Ovary (tissue), 10 donors: Measurements from ENCODE around the gene ATP13A1. TPM values are rescaled to one million over a fixed set of nuclear protein-coding genes. Genes with fewer than 3 reads are reported as not detected.
A peak's percentile ranks its signal among the peaks of the same experiment; 100 is the strongest.

Source experiments
- DNase-seq, 5 donors: peaks; one replicate each; pipeline ENCODE4 v3.0.0-alpha.2; 2019 to 2020
- H3K27ac ChIP-seq, 2 donors: fragments of 200-600 bp; one replicate each; pipeline versions ENCODE4 v1.5.1 to v1.8.0; 2019 to 2022
- H3K27me3 ChIP-seq: fragments of 200-600 bp; one replicate; pipeline ENCODE4 v1.8.0; 2022
- H3K36me3 ChIP-seq: fragments of 200-600 bp; sonication (generic); one replicate; pipeline ENCODE4 v1.5.1; 2019
- H3K4me1 ChIP-seq: one replicate; pipeline ENCODE4 v1.8.1; 2013; ENCODE audit warnings: mild to moderate bottlenecking, moderate library complexity; ENCODE audit not compliant: insufficient read depth
- H3K4me3 ChIP-seq: fragments of 200-600 bp; sonication (generic); one replicate; pipeline ENCODE4 v1.5.1; 2017
- H3K9me3 ChIP-seq, 2 donors: fragments of 200-600 bp in 1 of 2; sonication (generic) in 1 of 2; one replicate each; pipeline versions ENCODE4 v1.5.1 to v1.8.1; 2013 to 2019; ENCODE audit warnings: mild to moderate bottlenecking in 1 of 2, moderate library complexity in 1 of 2
- CTCF ChIP-seq, 3 donors: fragments of 450-650 bp in 2 of 3; fragments of 200-600 bp in 1 of 3; IDR thresholded peaks; one replicate each; pipeline versions ENCODE4 v1.5.1 to v1.8.0; 2016 to 2022; ENCODE audit warnings: antibody characterized with exemption in 3 of 3, mild to moderate bottlenecking in 1 of 3
- EP300 ChIP-seq: sonication (generic); formaldehyde crosslinking; IDR thresholded peaks from one replicate; pipeline ENCODE4 v1.6.1; 2017; ENCODE audit warnings: antibody characterized with exemption
- POLR2A ChIP-seq: fragments of 450-650 bp; IDR thresholded peaks from one replicate; pipeline ENCODE4 v1.6.1; 2017; ENCODE audit warnings: antibody characterized with exemption, mild to moderate bottlenecking, moderate library complexity
- WGBS, 3 donors: extraction: QIAGEN DNeasy Blood & Tissue Kit in 1 of 3; methylation state at CpG; one replicate each; pipeline versions ENCODE4 v1.1.5 to v1.1.7; 2013 to 2017; 5-methylcytosine and 5-hydroxymethylcytosine counted together
- intact Hi-C, 4 donors: fragments of 100-400 bp; cut with DNase I; formaldehyde crosslinking; loops; one replicate each; pipeline versions ENCODE4 v1.11.0 to v1.15.1; 2022 to 2023
- long read RNA-seq, 3 donors: library from polyadenylated mRNA in 2 of 3; unstranded in 2 of 3; transcript quantifications; one replicate each; pipeline ENCODE4 v2.0.0 and lab custom pipeline, GENCODE V29; 2021 to 2026
- polyA plus RNA-seq, 2 donors: library from polyadenylated mRNA; stranded (reverse); fragments of 200-250 nt in 1 of 2; fragments of 350-450 nt in 1 of 2; fragmentation: Illumina TruSeq in 1 of 2; extraction: RNeasy Lipid Tissue Mini Kit (QIAGEN cat#74804) in 1 of 2; gene quantifications; one replicate each; pipeline ENCODE4 v1.2.3, GENCODE V29; 2013 to 2014
- total RNA-seq, 7 donors: library from RNA; depleted of rRNA in 2 of 7; stranded (reverse); fragments of >200 nt in 2 of 7; fragmentation: NEBNext Ultra II Directional in 3 of 7; extraction: Animal tissue kit (Norgen Biotek cat#: 25700) in 3 of 7; gene quantifications; one replicate each; pipeline versions ENCODE4 v1.1.0 to v1.2.4, GENCODE V29; 2016 to 2023
- donor health status: DM: no; HTN: no; CAD: no; lungs with moderate emphysema.
- donor health status: DM: no; HTN: no; CAD: no.
- donor health status: Bipolar disorder and iron deficiency.
- donor health status: DM: yes; HTN: yes; CAD: no.
- donor health status: DM: no; HTN: no; CAD: no.
- donor health status: DM: yes; HTN: yes; CAD: no.

ATP13A1 gene
- total RNA-seq = 100 to 1,000 TPM in 2 of 7 donors, 10 to 100 TPM in 5; 46.7 to 407 (median 67.7) TPM
- 10 to 100 TPM; 24.9 to 40.9 TPM for polyA plus RNA-seq
- long read RNA-seq, donor 1, partial matches to known transcripts = 142 of 164 reads
- long read RNA-seq, donor 1, other reads (novel, unspliced or antisense) = 19 of 164 reads
- long read RNA-seq, donor 2, transcript ATP13A1-202 (26 exons, 3,861 nt) = major isoform, 8 of 8 reads
- long read RNA-seq, donor 2, partial matches to known transcripts = 0 of 8 reads
- long read RNA-seq, donor 2, other reads (novel, unspliced or antisense) = 0 of 8 reads
- long read RNA-seq, donor 3, transcript ATP13A1-202 (26 exons, 3,861 nt) = major isoform, 60 of 204 reads
- long read RNA-seq, donor 3, partial matches to known transcripts = 90 of 204 reads
- long read RNA-seq, donor 3, other reads (novel, unspliced or antisense) = 54 of 204 reads

- H3K36me3 ChIP-seq = no peaks in the 10 kb centered on the region
- intact Hi-C loops = loop anchor here in 1 of 4 donors (10.0 kb wide), 1 partner anchor 291 kb away; no protein-coding TSS in a partner anchor
- WGBS, 3 donors = 0 to 1% (median 1%) methylated on average over 58 to 85 of the region's 85 CpGs
- H3K4me3 ChIP-seq = peak within 1 kb of the TSS; percentile 89
- H3K9me3 ChIP-seq = no peaks in the 10 kb centered on the region
- H3K27me3 ChIP-seq = no peaks in the 10 kb centered on the region
- H3K4me1 ChIP-seq = peaks cover 3% of the 10 kb centered on the region
- peak; percentile 94 to 97 (median 95) for DNase-seq
- TF ChIP-seq EP300 (no peak), POLR2A (peak; percentile 12), CTCF (IDR thresholded peaks at IDR 0.05) (no peak)
- peak within 1 kb of the TSS; percentile 89 to 95 for H3K27ac ChIP-seq
Measured at GRCh38 chr19:19663256-19664120, at the start of gene ATP13A1. Gene ATP13A1 (minus strand): TSS chr19:19663676. CDS start chr19:19663666, 10 bp downstream.

- intact Hi-C loops = no loop called here
- WGBS, 3 donors = 96 to 98% (median 97%) methylated on average over 10 of the region's 10 CpGs
- no peak overlapping the region for H3K4me3 ChIP-seq
- H3K9me3 ChIP-seq = peaks cover 37 to 68% of the 10 kb centered on the region in 2 donors
- H3K27ac ChIP-seq = no peak overlapping the region
- H3K4me1 ChIP-seq = no peaks in the 10 kb centered on the region
- no peaks in the 10 kb centered on the region for H3K27me3 ChIP-seq
- DNase-seq = no peak
- TF ChIP-seq CTCF (IDR thresholded peaks at IDR 0.05) = no peak
- TF ChIP-seq EP300 = no peak
- TF ChIP-seq POLR2A = no peak
- H3K36me3 ChIP-seq = peaks cover 6% of the 10 kb centered on the region
Measured at GRCh38 chr19:19711934-19712828, 48.7 kb upstream of the ATP13A1 start.

GRCh38 chr19:19711306-19711933, 47.9 kb upstream of the ATP13A1 start:
- intact Hi-C loops = no loop called here
- Histone ChIP-seq H3K27me3 (no peaks in the 10 kb centered on the region), H3K4me3 (no peak overlapping the region), H3K36me3 (peaks cover 6% of the 10 kb centered on the region), H3K27ac (no peak overlapping the region), H3K4me1 (no peaks in the 10 kb centered on the region), H3K9me3 (peaks cover 32 to 64% of the 10 kb centered on the region in 2 donors)
- 97 to 98% (median 98%) methylated on average over 14 of the region's 14 CpGs for WGBS, 3 donors
- TF ChIP-seq CTCF (IDR thresholded peaks at IDR 0.05) (no peak), POLR2A (no peak), EP300 (no peak)
- DNase-seq = no peak
